DOHH2 (cell line): Measurements from ENCODE around the gene TANC1.

Experiments
- EZH2phosphoT487 ChIP-seq: fragments of 200-600 bp; sonication (generic); IDR thresholded peaks from 2 replicates; pipeline ENCODE4 v1.6.1; 2017; ENCODE audit warnings: borderline replicate concordance, mild to moderate bottlenecking, antibody characterized with exemption, low read length, moderate library complexity, mixed read lengths
- TF ChIP-seq, protein P1 (sequence below): fragments of 200-600 bp; sonication (generic); IDR thresholded peaks from one replicate; pipeline ENCODE4 v1.5.1; 2014; ENCODE audit warnings: antibody characterized with exemption, mild to moderate bottlenecking, low read depth, low read length; ENCODE audit not compliant: poor library complexity, severe bottlenecking

DNA sequence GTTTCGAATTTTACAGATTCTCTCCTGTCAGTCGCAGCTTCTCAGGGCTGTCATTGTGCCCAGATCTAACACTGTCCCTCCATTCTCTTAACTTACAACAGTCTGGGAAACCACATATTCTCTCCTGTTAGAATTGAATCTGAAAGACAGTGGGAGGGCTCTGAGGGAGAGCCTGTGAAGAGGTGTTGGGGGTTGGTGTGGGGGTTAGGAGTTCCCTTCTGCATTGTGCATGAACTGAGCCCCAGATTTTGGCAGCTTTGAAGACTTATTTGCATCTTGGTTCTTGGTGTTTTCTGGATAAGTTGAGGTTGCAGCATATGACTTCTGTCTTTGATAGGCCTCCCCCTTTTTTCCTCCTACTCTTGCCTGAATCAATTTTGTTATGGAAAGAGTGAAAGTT, 64.1 kb downstream of the TANC1 start:
- TF ChIP-seq, protein P1, sequence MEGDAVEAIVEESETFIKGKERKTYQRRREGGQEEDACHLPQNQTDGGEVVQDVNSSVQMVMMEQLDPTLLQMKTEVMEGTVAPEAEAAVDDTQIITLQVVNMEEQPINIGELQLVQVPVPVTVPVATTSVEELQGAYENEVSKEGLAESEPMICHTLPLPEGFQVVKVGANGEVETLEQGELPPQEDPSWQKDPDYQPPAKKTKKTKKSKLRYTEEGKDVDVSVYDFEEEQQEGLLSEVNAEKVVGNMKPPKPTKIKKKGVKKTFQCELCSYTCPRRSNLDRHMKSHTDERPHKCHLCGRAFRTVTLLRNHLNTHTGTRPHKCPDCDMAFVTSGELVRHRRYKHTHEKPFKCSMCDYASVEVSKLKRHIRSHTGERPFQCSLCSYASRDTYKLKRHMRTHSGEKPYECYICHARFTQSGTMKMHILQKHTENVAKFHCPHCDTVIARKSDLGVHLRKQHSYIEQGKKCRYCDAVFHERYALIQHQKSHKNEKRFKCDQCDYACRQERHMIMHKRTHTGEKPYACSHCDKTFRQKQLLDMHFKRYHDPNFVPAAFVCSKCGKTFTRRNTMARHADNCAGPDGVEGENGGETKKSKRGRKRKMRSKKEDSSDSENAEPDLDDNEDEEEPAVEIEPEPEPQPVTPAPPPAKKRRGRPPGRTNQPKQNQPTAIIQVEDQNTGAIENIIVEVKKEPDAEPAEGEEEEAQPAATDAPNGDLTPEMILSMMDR: no peak
- TF ChIP-seq EZH2phosphoT487: no peak
